SK-N-SH (cell line): ENCODE results near the gene SUCNR1. TPM values are rescaled to one million over a fixed set of nuclear protein-coding genes. Genes with fewer than 3 reads are reported as not detected.
"Not testable (repeated sequence)": the region's sequence is repeated elsewhere in the genome, so short reads cannot be mapped to it uniquely, and the experiment has no call there.

Experiments used
- CTCF ChIA-PET: fragments of 300-600, 350-600 bp; formaldehyde crosslinking; extraction: SDS; loops from one replicate; lab custom pipeline; 2021; lab: Yijun Ruan, JAX
- POLR2A ChIA-PET: fragments of 350-600 bp; sonication (Branson Sonifier 250); formaldehyde crosslinking; extraction: SDS; loops from one replicate; lab custom pipeline; 2020; ENCODE audit warnings: antibody characterized with exemption, inconsistent platforms; lab: Yijun Ruan, JAX
- DNase-seq: peaks from one replicate; pipeline ENCODE4 v3.0.0; 2012
- H2AFZ ChIP-seq: fragments of 200-600 bp; sonication (generic); 2 replicates; pipeline ENCODE4 v1.8.1; 2016; ENCODE audit warnings: antibody characterized with exemption, mild to moderate bottlenecking, low read depth
- H3F3A ChIP-seq: fragments of 200-600 bp; sonication (generic); replicated peaks from 2 replicates; pipeline ENCODE3; 2016; ENCODE audit warnings: antibody characterized with exemption, mild to moderate bottlenecking; ENCODE audit not compliant: insufficient read depth
- H3K27ac ChIP-seq, 2 experiments: fragments of 200-500 bp in 1 of 2; fragments of 200-600 bp in 1 of 2; sonication (Bioruptor generic) in 1 of 2; sonication (generic), shearing (Covaris generic) in 1 of 2; 2 replicates each; pipeline versions ENCODE4 v1.5.1 to v1.6.1; 2014 to 2016; ENCODE audit warnings: low read depth in 2 of 2, inconsistent platforms in 1 of 2, low read length in 1 of 2, mild to moderate bottlenecking in 1 of 2, mixed read lengths in 1 of 2
- H3K27me3 ChIP-seq: fragments of 200-600 bp; sonication (generic), shearing (Covaris generic); 2 replicates; pipeline ENCODE4 v1.6.1; 2016; ENCODE audit warnings: mixed run types; ENCODE audit not compliant: insufficient read depth
- H3K36me3 ChIP-seq, 2 experiments: fragments of 200-500 bp in 1 of 2; fragments of 200-600 bp in 1 of 2; sonication (Bioruptor generic) in 1 of 2; sonication (generic) in 1 of 2; replicated peaks in 1 of 2; 2 replicates each; pipeline versions ENCODE3 to v1.5.1; 2014 to 2016; ENCODE audit warnings: low read length in 1 of 2, mild to moderate bottlenecking in 1 of 2; ENCODE audit not compliant: insufficient read depth in 2 of 2, control insufficient read depth in 1 of 2
- H3K4me1 ChIP-seq, 2 experiments: fragments of 200-500 bp in 1 of 2; fragments of 200-600 bp in 1 of 2; sonication (Bioruptor generic) in 1 of 2; sonication (generic), shearing (Covaris generic) in 1 of 2; 2 replicates each; pipeline versions ENCODE4 v1.5.1 to v1.6.1; 2014 to 2016; ENCODE audit warnings: low read depth in 1 of 2, low read length in 1 of 2, mixed run types in 1 of 2; ENCODE audit not compliant: insufficient read depth in 2 of 2, control insufficient read depth in 1 of 2
- H3K4me2 ChIP-seq: fragments of 200-600 bp; sonication (generic), shearing (Covaris generic); 2 replicates; pipeline ENCODE4 v1.6.1; 2017; ENCODE audit warnings: mixed run types
- H3K4me3 ChIP-seq, 2 experiments: fragments of 200-500 bp in 1 of 2; fragments of 200-600 bp in 1 of 2; sonication (Bioruptor generic) in 1 of 2; sonication (generic), shearing (Covaris generic) in 1 of 2; 2 replicates each; pipeline versions ENCODE4 v1.5.1 to v1.8.1; 2014 to 2016; ENCODE audit warnings: low read depth in 2 of 2, inconsistent platforms in 1 of 2, low read length in 1 of 2, mild to moderate bottlenecking in 1 of 2, mixed read lengths in 1 of 2, moderate library complexity in 1 of 2
- H3K79me2 ChIP-seq: fragments of 200-600 bp; sonication (generic); 2 replicates; pipeline ENCODE4 v1.8.1; 2017; ENCODE audit warnings: mild to moderate bottlenecking; ENCODE audit not compliant: insufficient read depth
- H3K9ac ChIP-seq: fragments of 200-600 bp; sonication (generic); 2 replicates; pipeline ENCODE4 v1.6.1; 2017; ENCODE audit warnings: mixed run types
- H3K9me2 ChIP-seq: fragments of 200-600 bp; sonication (generic); 2 replicates; pipeline ENCODE4 v1.6.1; 2017; ENCODE audit warnings: mixed run types
- H3K9me3 ChIP-seq: fragments of 200-600 bp; sonication (generic); 2 replicates; pipeline ENCODE4 v1.6.1; 2017; ENCODE audit warnings: mixed run types, mild to moderate bottlenecking, moderate library complexity
- H4K20me1 ChIP-seq: fragments of 200-600 bp; sonication (generic); 2 replicates; pipeline ENCODE4 v1.6.1; 2017; ENCODE audit warnings: mild to moderate bottlenecking, mixed run types; ENCODE audit not compliant: insufficient read depth
- FOSL2 ChIP-seq: IDR thresholded peaks from 2 replicates; pipeline ENCODE4 v1.4.0; 2012; ENCODE audit warnings: low read depth, mild to moderate bottlenecking, moderate library complexity, borderline replicate concordance
- MEF2A ChIP-seq: IDR thresholded peaks from 2 replicates; pipeline ENCODE4 v1.4.0; 2012; ENCODE audit warnings: low read depth, borderline replicate concordance
- MXI1 ChIP-seq: IDR thresholded peaks from 2 replicates; pipeline ENCODE4 v1.6.1; 2012; ENCODE audit warnings: mild to moderate bottlenecking, low read depth, low read length, improper control_type of control experiment
- NRF1 ChIP-seq: IDR thresholded peaks from 2 replicates; pipeline ENCODE4 v1.6.1; 2012; ENCODE audit warnings: low read depth, mild to moderate bottlenecking, low read length
- RAD21 ChIP-seq: IDR thresholded peaks from 2 replicates; pipeline ENCODE4 v1.6.1; 2012; ENCODE audit warnings: mild to moderate bottlenecking, low read length
- RCOR1 ChIP-seq: fragments of 150-350 bp; IDR thresholded peaks from 2 replicates; pipeline ENCODE4 v1.6.1; 2017; ENCODE audit warnings: antibody characterized with exemption, low read length
- RFX5 ChIP-seq: IDR thresholded peaks from 2 replicates; pipeline ENCODE4 v1.6.1; 2012; ENCODE audit warnings: mild to moderate bottlenecking, improper control_type of control experiment, low read length
- SMC3 ChIP-seq: IDR thresholded peaks from 2 replicates; pipeline ENCODE4 v1.6.1; 2012; ENCODE audit warnings: low read depth, low read length, improper control_type of control experiment
- USF2 ChIP-seq: fragments of 150-350 bp; IDR thresholded peaks from 2 replicates; pipeline ENCODE4 v1.6.1; 2017; ENCODE audit warnings: antibody characterized with exemption, low read length, low read depth, borderline replicate concordance
- whole genome bisulfite sequencing: methylation state at CpG from one replicate; pipeline ENCODE4 v1.1.6; 2017; ENCODE audit warnings: low lambda C conversion rate; 5-methylcytosine and 5-hydroxymethylcytosine counted together
- polyA plus RNA-seq, 3 experiments: library from polyadenylated mRNA; depleted of rRNA; stranded (reverse); fragments of >200 nt; gene quantifications; 2 replicates each; pipeline ENCODE4 v1.2.3, GENCODE V29; 2012
- TF ChIP-seq, protein P1 (sequence below): IDR thresholded peaks from 2 replicates; pipeline ENCODE4; 2012
- TF ChIP-seq, protein P2 (sequence below): IDR thresholded peaks from 2 replicates; pipeline ENCODE4 v1.4.0; 2012; ENCODE audit warnings: low read depth, borderline replicate concordance
- TF ChIP-seq, protein P3 (sequence below): IDR thresholded peaks from 2 replicates; pipeline ENCODE4 v1.4.0; 2012; ENCODE audit warnings: low read depth

Gene SUCNR1
- polyA plus RNA-seq, 1 of the 3 experiments (the other 2 are of a cell fraction) = 1.5 TPM

GRCh38 chr3:151843275-151843674 lies 30.2 kb upstream of the SUCNR1 start:
- WGBS = 7% methylated on average over 1 of the region's 1 CpG
- H4K20me1 ChIP-seq = no peaks in the 10 kb centered on the region
- no peaks in the 10 kb centered on the region for H3K9me3 ChIP-seq
- ChIA-PET CTCF (interaction anchor here (0.9 kb wide), 1 partner anchor 404 kb away, joined by 5 read pairs; no protein-coding TSS in a partner anchor), POLR2A (no interaction called here)
- H3K9me2 ChIP-seq = no peaks in the 10 kb centered on the region; the same call in 1 of the 2 replicates
- TF ChIP-seq RCOR1 (no peak), SMC3 (no peak), FOSL2 (no peak), RFX5 (no peak), MXI1 (no peak), USF2 (no peak), RAD21 (no peak), NRF1 (no peak)
- TF ChIP-seq, protein P1, sequence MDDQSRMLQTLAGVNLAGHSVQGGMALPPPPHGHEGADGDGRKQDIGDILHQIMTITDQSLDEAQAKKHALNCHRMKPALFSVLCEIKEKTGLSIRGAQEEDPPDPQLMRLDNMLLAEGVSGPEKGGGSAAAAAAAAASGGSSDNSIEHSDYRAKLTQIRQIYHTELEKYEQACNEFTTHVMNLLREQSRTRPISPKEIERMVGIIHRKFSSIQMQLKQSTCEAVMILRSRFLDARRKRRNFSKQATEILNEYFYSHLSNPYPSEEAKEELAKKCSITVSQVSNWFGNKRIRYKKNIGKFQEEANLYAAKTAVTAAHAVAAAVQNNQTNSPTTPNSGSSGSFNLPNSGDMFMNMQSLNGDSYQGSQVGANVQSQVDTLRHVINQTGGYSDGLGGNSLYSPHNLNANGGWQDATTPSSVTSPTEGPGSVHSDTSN = no peak
- TF ChIP-seq, protein P2, sequence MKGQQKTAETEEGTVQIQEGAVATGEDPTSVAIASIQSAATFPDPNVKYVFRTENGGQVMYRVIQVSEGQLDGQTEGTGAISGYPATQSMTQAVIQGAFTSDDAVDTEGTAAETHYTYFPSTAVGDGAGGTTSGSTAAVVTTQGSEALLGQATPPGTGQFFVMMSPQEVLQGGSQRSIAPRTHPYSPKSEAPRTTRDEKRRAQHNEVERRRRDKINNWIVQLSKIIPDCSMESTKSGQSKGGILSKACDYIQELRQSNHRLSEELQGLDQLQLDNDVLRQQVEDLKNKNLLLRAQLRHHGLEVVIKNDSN = no peak
- DNase-seq = no peak
- H3F3A ChIP-seq = peaks cover 31% of the 10 kb centered on the region
- peaks cover 0 to 5% of the 10 kb centered on the region in 2 experiments for H3K36me3 ChIP-seq
- H3K9ac ChIP-seq = peak overlapping the region; percentile 23; the same call in 1 of the 2 replicates
- no peaks in the 10 kb centered on the region for H3K27me3 ChIP-seq
- H2AFZ ChIP-seq = no peak overlapping the region
- no peak overlapping the region for H3K4me3 ChIP-seq
- peaks cover 21% of the 10 kb centered on the region for H3K79me2 ChIP-seq
- H3K27ac ChIP-seq = peak overlapping the region; percentile 51 to 68; a peak in 3 of 4 replicates
- H3K4me2 ChIP-seq = 0 out of 2 replicates have a peak overlapping the region, but pooled peaks have one; percentile 11
- peaks cover 0 to 9% of the 10 kb centered on the region in 2 experiments; a peak in 3 of 4 replicates for H3K4me1 ChIP-seq

GRCh38 chr3:151845306-151845905 lies 28.0 kb upstream of the SUCNR1 start:
- Histone ChIP-seq H3K9me2 (no peaks in the 10 kb centered on the region), H4K20me1 (no peaks in the 10 kb centered on the region), H3F3A (peaks cover 24% of the 10 kb centered on the region), H2AFZ (no peak overlapping the region), H3K27ac (peak overlapping the region in 1 of 2 experiments; percentile 17; a peak in 1 of 4 replicates), H3K36me3 (peaks cover 0 to 8% of the 10 kb centered on the region in 2 experiments), H3K4me2 (no peak overlapping the region), H3K27me3 (no peaks in the 10 kb centered on the region), H3K4me3 (no peak overlapping the region), H3K9me3 (no peaks in the 10 kb centered on the region), H3K9ac (no peak overlapping the region), H3K79me2 (peaks cover 11% of the 10 kb centered on the region), H3K4me1 (no peaks in the 10 kb centered on the region; a peak in 1 of 4 replicates)
- TF ChIP-seq, protein P3, sequence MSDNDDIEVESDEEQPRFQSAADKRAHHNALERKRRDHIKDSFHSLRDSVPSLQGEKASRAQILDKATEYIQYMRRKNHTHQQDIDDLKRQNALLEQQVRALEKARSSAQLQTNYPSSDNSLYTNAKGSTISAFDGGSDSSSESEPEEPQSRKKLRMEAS = no peak
- TF ChIP-seq MEF2A (no peak), MXI1 (no peak)
- WGBS = 15% methylated on average over 3 of the region's 3 CpGs
- ChIA-PET POLR2A (no interaction called here), CTCF (no interaction called here)
- no peak for DNase-seq

DNA sequence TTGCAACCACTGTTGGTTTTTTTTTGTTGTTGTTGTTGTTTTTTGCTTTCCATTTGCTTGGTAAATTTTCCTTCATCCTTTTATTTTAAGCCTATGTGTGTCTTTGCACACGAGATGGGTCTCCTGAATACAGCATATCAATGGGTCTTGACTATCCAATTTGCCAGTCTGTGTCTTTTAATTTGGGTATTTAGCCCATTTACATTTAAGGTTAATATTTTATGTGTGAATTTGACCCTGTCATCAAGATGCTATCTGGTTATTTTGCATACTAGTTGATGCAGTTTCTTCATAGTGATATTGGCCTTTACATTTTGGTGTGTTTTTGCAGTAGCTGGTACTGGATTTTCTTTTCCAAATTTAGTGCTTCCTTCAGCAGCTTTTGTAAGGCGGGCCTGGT lies 23.4 kb upstream of the SUCNR1 start:
- POLR2A ChIA-PET, H4K20me1 ChIP-seq, CTCF ChIA-PET, H2AFZ ChIP-seq, H3F3A ChIP-seq, DNase-seq, H3K9me3 ChIP-seq, H3K4me2 ChIP-seq, H3K4me3 ChIP-seq, H3K9me2 ChIP-seq, H3K27me3 ChIP-seq, H3K9ac ChIP-seq, H3K27ac ChIP-seq, H3K4me1 ChIP-seq, H3K79me2 ChIP-seq: not testable (repeated sequence)
- peaks cover 0 to 28% of the 10 kb centered on the region in 2 experiments for H3K36me3 ChIP-seq
- WGBS = 23% methylated on average over 2 of the region's 2 CpGs
